Mesodermal cell (in vitro differentiated cells): Measurements from ENCODE around the gene CLTCL1.

Experiments
- H3K27ac ChIP-seq: 2 replicates; pipeline ENCODE4 v1.7.0; 2013; ENCODE audit warnings: mild to moderate bottlenecking, low read depth, low read length, moderate library complexity; ENCODE audit not compliant: severe bottlenecking
- H3K36me3 ChIP-seq: 2 replicates; pipeline ENCODE4 v1.7.1; 2013; ENCODE audit warnings: mild to moderate bottlenecking, low read length, moderate library complexity; ENCODE audit not compliant: control insufficient read depth, insufficient read depth
- H3K4me1 ChIP-seq: one replicate; pipeline ENCODE4 v1.7.1; 2013; ENCODE audit warnings: mild to moderate bottlenecking, low read length; ENCODE audit not compliant: insufficient read depth, control insufficient read depth, poor library complexity, severe bottlenecking
- H3K4me3 ChIP-seq: 2 replicates; pipeline ENCODE4 v1.7.0; 2013; ENCODE audit warnings: low read length, control low read depth, mild to moderate bottlenecking; ENCODE audit not compliant: insufficient read depth, poor library complexity, severe bottlenecking; ENCODE audit errors: extremely low read depth
- H3K9me3 ChIP-seq: 2 replicates; pipeline ENCODE4 v1.7.1; 2013; ENCODE audit warnings: mild to moderate bottlenecking, low read length, moderate library complexity; ENCODE audit not compliant: control insufficient read depth
- WGBS, 2 experiments: methylation state at CpG; one replicate each; pipeline ENCODE4 v1.1.5; 2013; ENCODE audit warnings: missing lambda C conversion rate in 2 of 2; ENCODE audit not compliant: insufficient coverage in 2 of 2; 5-methylcytosine and 5-hydroxymethylcytosine counted together

The CLTCL1 gene

GRCh38 chr22:19180234-19180633, 111.3 kb downstream of the CLTCL1 start:
- 92 to 93% methylated on average over 6 to 8 of the region's 9 CpGs for WGBS, 2 experiments
- Histone ChIP-seq H3K4me3 (no peak overlapping the region), H3K4me1 (peaks cover 27% of the 10 kb centered on the region), H3K9me3 (no peaks in the 10 kb centered on the region), H3K36me3 (peaks cover 18% of the 10 kb centered on the region), H3K27ac (no peak overlapping the region)

GRCh38 chr22:19179497-19180048, 111.9 kb downstream of the CLTCL1 start:
- Histone ChIP-seq H3K27ac (peak overlapping the region; percentile 77), H3K36me3 (peaks cover 23% of the 10 kb centered on the region), H3K4me3 (peak overlapping the region; percentile 79), H3K9me3 (no peaks in the 10 kb centered on the region), H3K4me1 (peaks cover 29% of the 10 kb centered on the region)
- WGBS, 2 experiments: 42 to 46% methylated on average over 15 of the region's 15 CpGs

- peak within 1 kb of the TSS; percentile 77 for H3K27ac ChIP-seq
- H3K36me3 ChIP-seq: peaks cover 28% of the 10 kb centered on the region
Observed at GRCh38 chr22:19178657-19179496, 112.6 kb downstream of the CLTCL1 start, which contains the start of gene SLC25A1. SLC25A1 (minus strand) TSS chr22:19178736; CDS start chr22:19178673, 63 bp downstream.

GRCh38 chr22:19178065-19178656, 113.4 kb downstream of the CLTCL1 start:
- Histone ChIP-seq H3K36me3 (peaks cover 32% of the 10 kb centered on the region), H3K27ac (no peak overlapping the region), H3K4me3 (peak overlapping the region; percentile 79), H3K4me1 (peaks cover 41% of the 10 kb centered on the region), H3K9me3 (no peaks in the 10 kb centered on the region)
- 0 to 1% methylated on average over 59 to 75 of the region's 80 CpGs for WGBS, 2 experiments

More at GRCh38 chr22:19178657-19179496, 112.6 kb downstream of the CLTCL1 start, which contains the start of gene SLC25A1:
- Histone ChIP-seq H3K4me1 (peaks cover 36% of the 10 kb centered on the region), H3K9me3 (no peaks in the 10 kb centered on the region), H3K4me3 (peak within 1 kb of the TSS; percentile 79)
- WGBS, 2 experiments: 0 to 2% methylated on average over 64 to 78 of the region's 86 CpGs

GRCh38 chr22:19177164-19178064, 114.1 kb downstream of the CLTCL1 start:
- WGBS, 2 experiments: 31 to 32% methylated on average over 50 to 53 of the region's 55 CpGs
- H3K27ac ChIP-seq: no peak overlapping the region
- H3K9me3 ChIP-seq: no peaks in the 10 kb centered on the region
- peaks cover 48% of the 10 kb centered on the region for H3K4me1 ChIP-seq
- peak overlapping the region; percentile 79 for H3K4me3 ChIP-seq
- peaks cover 32% of the 10 kb centered on the region for H3K36me3 ChIP-seq

GRCh38 chr22:19176732-19177131, 114.8 kb downstream of the CLTCL1 start:
- WGBS, 2 experiments: 88 to 96% methylated on average over 6 to 8 of the region's 12 CpGs
- Histone ChIP-seq H3K4me3 (peak overlapping the region; percentile 79), H3K36me3 (peaks cover 32% of the 10 kb centered on the region), H3K4me1 (peaks cover 49% of the 10 kb centered on the region), H3K27ac (no peak overlapping the region), H3K9me3 (no peaks in the 10 kb centered on the region)

- H3K36me3 ChIP-seq: peaks cover 32% of the 10 kb centered on the region
- H3K4me1 ChIP-seq: peaks cover 49% of the 10 kb centered on the region
- no peak overlapping the region for H3K27ac ChIP-seq
- peak overlapping the region; percentile 79 for H3K4me3 ChIP-seq
- 79 to 80% methylated on average over 9 of the region's 12 CpGs for WGBS, 2 experiments
- H3K9me3 ChIP-seq: no peaks in the 10 kb centered on the region
Observed at GRCh38 chr22:19176175-19176643, 115.3 kb downstream of the CLTCL1 start.

- 91 to 92% methylated on average over 14 to 19 of the region's 21 CpGs for WGBS, 2 experiments
- H3K9me3 ChIP-seq: no peaks in the 10 kb centered on the region
Observed at GRCh38 chr22:19175602-19176174, 115.8 kb downstream of the CLTCL1 start.

GRCh38 chr22:19175026-19175601, 116.4 kb downstream of the CLTCL1 start:
- no peak overlapping the region for H3K4me3 ChIP-seq
- WGBS, 2 experiments: 93 to 98% methylated on average over 5 to 6 of the region's 7 CpGs
- H3K36me3 ChIP-seq: peaks cover 32% of the 10 kb centered on the region
- peak overlapping the region; percentile 69 for H3K27ac ChIP-seq
- H3K4me1 ChIP-seq: peaks cover 53% of the 10 kb centered on the region
- no peaks in the 10 kb centered on the region for H3K9me3 ChIP-seq

More at GRCh38 chr22:19175602-19176174, 115.8 kb downstream of the CLTCL1 start:
- H3K27ac ChIP-seq: peak overlapping the region; percentile 69
- peaks cover 32% of the 10 kb centered on the region for H3K36me3 ChIP-seq
- no peak overlapping the region for H3K4me3 ChIP-seq
- H3K4me1 ChIP-seq: peaks cover 51% of the 10 kb centered on the region
